Head of caudate nucleus (tissue), 42 donors: ENCODE measurements around the gene METTL13.

Experiments used
- DNase-seq, 42 donors: peaks; one replicate each; pipeline versions ENCODE4 v3.0.0 to v3.0.0-alpha.2; 2020 to 2021; ENCODE audit warnings: mixed read lengths in 7 of 42
- intact Hi-C: fragments of 100-400 bp; cut with DNase I; formaldehyde crosslinking; loops from one replicate; pipeline ENCODE4 v1.15.0; 2022

METTL13 gene

GRCh38 chr1:171756856-171757255, 24.6 kb upstream of the METTL13 start:
- intact Hi-C loops: no loop called here
- DNase-seq: no peak

- intact Hi-C loops: no loop called here
- DNase-seq: no peak
These were observed 23.4 kb upstream of the METTL13 start for GRCh38 chr1:171758011-171758410.

- DNase-seq: no peak
- intact Hi-C loops: no loop called here
These were observed 19.3 kb upstream of the METTL13 start for GRCh38 chr1:171762143-171762563.

GRCh38 chr1:171763764-171764163, 17.7 kb upstream of the METTL13 start:
- intact Hi-C loops: no loop called here
- DNase-seq: no peak

GRCh38 chr1:171769171-171769570, 12.3 kb upstream of the METTL13 start:
- intact Hi-C loops: no loop called here
- DNase-seq: no peak

GRCh38 chr1:171769754-171770153, 11.7 kb upstream of the METTL13 start:
- intact Hi-C loops: no loop called here
- DNase-seq: no peak

GRCh38 chr1:171772312-171772711, 9.1 kb upstream of the METTL13 start:
- intact Hi-C loops: no loop called here
- DNase-seq: no peak

- intact Hi-C loops: loop anchor here (1.0 kb wide), 1 partner anchor 38 kb away; the partner anchor contains the start of gene VAMP4
- DNase-seq: peak in 1 of 42 donors; percentile 20
These were observed 781 bp upstream of the METTL13 start for GRCh38 chr1:171780583-171781175.

- no peak for DNase-seq
- intact Hi-C loops: no loop called here
These were observed 2.5 kb downstream of the METTL13 start for GRCh38 chr1:171783816-171784530.

GRCh38 chr1:171784784-171785183, 3.3 kb downstream of the METTL13 start:
- intact Hi-C loops: no loop called here
- DNase-seq: no peak

- DNase-seq: no peak
- intact Hi-C loops: no loop called here
These were observed 4.3 kb downstream of the METTL13 start for GRCh38 chr1:171785766-171786165.

- intact Hi-C loops: no loop called here
- peak in 1 of 42 donors; percentile 2 for DNase-seq
These were observed 5.1 kb downstream of the METTL13 start for GRCh38 chr1:171786534-171786933.

GRCh38 chr1:171787686-171788480, 6.4 kb downstream of the METTL13 start:
- no peak for DNase-seq
- intact Hi-C loops: no loop called here

GRCh38 chr1:171788696-171789095, 7.2 kb downstream of the METTL13 start:
- no peak for DNase-seq
- intact Hi-C loops: no loop called here

- no peak for DNase-seq
- intact Hi-C loops: no loop called here
These were observed 8.9 kb downstream of the METTL13 start for GRCh38 chr1:171790318-171790717.

- intact Hi-C loops: no loop called here
- no peak for DNase-seq
These were observed 11.4 kb downstream of the METTL13 start for GRCh38 chr1:171792656-171793369.

GRCh38 chr1:171793636-171794035, 12.2 kb downstream of the METTL13 start:
- no peak for DNase-seq
- intact Hi-C loops: no loop called here

GRCh38 chr1:171794085-171794484, 12.6 kb downstream of the METTL13 start:
- DNase-seq: no peak
- intact Hi-C loops: no loop called here

GRCh38 chr1:171796592-171796991, 15.1 kb downstream of the METTL13 start:
- intact Hi-C loops: no loop called here
- DNase-seq: no peak

- intact Hi-C loops: no loop called here
- no peak for DNase-seq
These were observed 16.9 kb downstream of the METTL13 start for GRCh38 chr1:171798311-171798710.
